Measurements from ENCODE around the gene IBSP. TPM values are rescaled to one million over a fixed set of nuclear protein-coding genes. Genes with fewer than 3 reads are reported as not detected.

The IBSP gene
- total RNA-seq, 1 experiment from 2014 or later = not detected

- no peaks in the 10 kb centered on the region for H4K20me1 ChIP-seq (ENCODE audit: insufficient read depth)
- H3K27me3 ChIP-seq (ENCODE audit: insufficient read depth, low read depth) = no peaks in the 10 kb centered on the region
- no peak overlapping the region for H2AFZ ChIP-seq
- no peak overlapping the region for H3K27ac ChIP-seq
- peaks cover 7% of the 10 kb centered on the region; the same call in 1 of the 2 replicates for H3K4me1 ChIP-seq (replicated peaks; ENCODE audit: insufficient read depth)
- H3K4me3 ChIP-seq = no peak overlapping the region
- H3F3A ChIP-seq (ENCODE audit: insufficient read depth, low read depth) = no peaks in the 10 kb centered on the region
- no peak overlapping the region for H3K4me2 ChIP-seq
- POLR2A ChIA-PET (ENCODE audit: unreplicated experiment) = no interaction called here
- H3K36me3 ChIP-seq (ENCODE audit: low read depth) = no peaks in the 10 kb centered on the region
- H3K79me2 ChIP-seq (ENCODE audit: low read depth) = no peaks in the 10 kb centered on the region
- intact Hi-C loops (cut with micrococcal nuclease; ENCODE audit: unreplicated experiment) = no loop called here
- no peaks in the 10 kb centered on the region for H3K9me3 ChIP-seq (ENCODE audit: insufficient read depth, low read depth)
- CTCF ChIA-PET = no interaction called here
- no peak for TF ChIP-seq CTCF (conservative IDR thresholded peaks at IDR 0.05)
- no peak for DNase-seq
- BruUV-seq (replicated peaks) = no TSS peak
- H3K9me2 ChIP-seq (ENCODE audit: insufficient read depth) = no peaks in the 10 kb centered on the region
Measured at GRCh38 chr4:87823724-87824123, 24.4 kb downstream of the IBSP start.

- no peak overlapping the region for H2AFZ ChIP-seq
- no TSS peak for BruUV-seq (replicated peaks)
- H3F3A ChIP-seq (ENCODE audit: insufficient read depth, low read depth) = no peaks in the 10 kb centered on the region
- H4K20me1 ChIP-seq (ENCODE audit: insufficient read depth) = no peaks in the 10 kb centered on the region
- intact Hi-C loops (cut with micrococcal nuclease; ENCODE audit: unreplicated experiment) = no loop called here
- H3K9me2 ChIP-seq (ENCODE audit: insufficient read depth) = no peaks in the 10 kb centered on the region
- H3K36me3 ChIP-seq (ENCODE audit: low read depth) = no peaks in the 10 kb centered on the region
- TF ChIP-seq CTCF (conservative IDR thresholded peaks at IDR 0.05) (no peak), EZH2 (IDR thresholded peaks at IDR 0.05; ENCODE audit: low read depth) (no peak)
- no peaks in the 10 kb centered on the region for H3K9me3 ChIP-seq (ENCODE audit: insufficient read depth, low read depth)
- no peak for DNase-seq
- ChIA-PET POLR2A (ENCODE audit: unreplicated experiment) (no interaction called here), CTCF (no interaction called here)
- no peaks in the 10 kb centered on the region for H3K27me3 ChIP-seq (ENCODE audit: insufficient read depth, low read depth)
- H3K4me2 ChIP-seq = no peak overlapping the region
- no peak overlapping the region for H3K4me3 ChIP-seq
- no peaks in the 10 kb centered on the region for H3K79me2 ChIP-seq (ENCODE audit: low read depth)
- H3K27ac ChIP-seq = no peak overlapping the region
- peaks cover 5% of the 10 kb centered on the region; the same call in 1 of the 2 replicates for H3K4me1 ChIP-seq (replicated peaks; ENCODE audit: insufficient read depth)
Measured at GRCh38 chr4:87824352-87824751, 25.0 kb downstream of the IBSP start.

- H3K9me2 ChIP-seq (ENCODE audit: insufficient read depth) = no peaks in the 10 kb centered on the region
- ChIA-PET CTCF (no interaction called here), POLR2A (ENCODE audit: unreplicated experiment) (no interaction called here)
- no peak within 1 kb of the TSS for H3K27ac ChIP-seq
- intact Hi-C loops (cut with micrococcal nuclease; ENCODE audit: unreplicated experiment) = loop anchor here (10.0 kb wide), 1 partner anchor 1338 kb away; no protein-coding TSS in a partner anchor
- TF ChIP-seq EZH2 (IDR thresholded peaks at IDR 0.05; ENCODE audit: low read depth) (no peak), CTCF (conservative IDR thresholded peaks at IDR 0.05) (no peak)
- BruUV-seq (replicated peaks) = no TSS peak
- H3K36me3 ChIP-seq (ENCODE audit: low read depth) = no peaks in the 10 kb centered on the region
- no peak within 1 kb of the TSS for H3K4me3 ChIP-seq
- H3K9me3 ChIP-seq (ENCODE audit: insufficient read depth, low read depth) = no peaks in the 10 kb centered on the region
- no peaks in the 10 kb centered on the region for H3K79me2 ChIP-seq (ENCODE audit: low read depth)
- DNase-seq = no peak
- no peak within 1 kb of the TSS for H2AFZ ChIP-seq
- no peaks in the 10 kb centered on the region for H3F3A ChIP-seq (ENCODE audit: insufficient read depth, low read depth)
- no peak within 1 kb of the TSS for H3K4me2 ChIP-seq
- no peaks in the 10 kb centered on the region for H3K27me3 ChIP-seq (ENCODE audit: insufficient read depth, low read depth)
- H4K20me1 ChIP-seq (ENCODE audit: insufficient read depth) = no peaks in the 10 kb centered on the region
- H3K4me1 ChIP-seq (replicated peaks; ENCODE audit: insufficient read depth) = no peaks in the 10 kb centered on the region
Measured at GRCh38 chr4:87832669-87833068, 33.3 kb downstream of the IBSP start, which contains the start of gene MEPE. Gene MEPE, plus strand, starts transcription at chr4:87832969. Its CDS starts 1,746 bp downstream, at chr4:87834715.
